HTERT RPE-1 (cell line): ENCODE results near the gene MRPL38.
"Not testable (repeated sequence)": the region's sequence is repeated elsewhere in the genome, so short reads cannot be mapped to it uniquely, and the experiment has no call there.

Source experiments
- in situ Hi-C: fragments of 300-500 bp; cut with MboI; formaldehyde crosslinking; loops from 4 replicates; pipeline ENCODE4 v1.14.3; 2020; ENCODE audit warnings: low sequenced_read_pairs

The MRPL38 gene

GRCh38 chr17:75855310-75856061 lies 49.2 kb downstream of the MRPL38 start, which contains the start of gene WBP2:
Gene WBP2 (minus strand): TSS chr17:75855335. CDS start chr17:75855297, 38 bp downstream.
- in situ Hi-C loops = no loop called here

GRCh38 chr17:75854881-75855309 lies 49.8 kb downstream of the MRPL38 start:
- in situ Hi-C loops = no loop called here

GRCh38 chr17:75854101-75854748 lies 50.5 kb downstream of the MRPL38 start:
- in situ Hi-C loops = no loop called here

- in situ Hi-C loops = no loop called here
These were observed 51.3 kb downstream of the MRPL38 start for GRCh38 chr17:75853433-75853832.

- in situ Hi-C loops = not testable (repeated sequence)
These were observed 53.0 kb downstream of the MRPL38 start for GRCh38 chr17:75851693-75851991.

GRCh38 chr17:75850928-75851692 lies 53.6 kb downstream of the MRPL38 start:
- in situ Hi-C loops = no loop called here

GRCh38 chr17:75849724-75850123 lies 55.0 kb downstream of the MRPL38 start:
- in situ Hi-C loops = no loop called here

GRCh38 chr17:75849279-75849646 lies 55.4 kb downstream of the MRPL38 start:
- in situ Hi-C loops = no loop called here
